UCSD-AML1 (cell line): Measurements from ENCODE around the gene JCAD.

ENCODE experiments used
- DNase-seq: peaks from one replicate; lab custom pipeline; 2025; ENCODE audit not compliant: unreplicated experiment; lab: John Stamatoyannopoulos, UW

JCAD gene

GRCh38 chr10:30073045-30073766, 13.8 kb upstream of the JCAD start:
- no peak for DNase-seq

GRCh38 chr10:30072068-30072467, 12.7 kb upstream of the JCAD start:
- DNase-seq: no peak

DNA sequence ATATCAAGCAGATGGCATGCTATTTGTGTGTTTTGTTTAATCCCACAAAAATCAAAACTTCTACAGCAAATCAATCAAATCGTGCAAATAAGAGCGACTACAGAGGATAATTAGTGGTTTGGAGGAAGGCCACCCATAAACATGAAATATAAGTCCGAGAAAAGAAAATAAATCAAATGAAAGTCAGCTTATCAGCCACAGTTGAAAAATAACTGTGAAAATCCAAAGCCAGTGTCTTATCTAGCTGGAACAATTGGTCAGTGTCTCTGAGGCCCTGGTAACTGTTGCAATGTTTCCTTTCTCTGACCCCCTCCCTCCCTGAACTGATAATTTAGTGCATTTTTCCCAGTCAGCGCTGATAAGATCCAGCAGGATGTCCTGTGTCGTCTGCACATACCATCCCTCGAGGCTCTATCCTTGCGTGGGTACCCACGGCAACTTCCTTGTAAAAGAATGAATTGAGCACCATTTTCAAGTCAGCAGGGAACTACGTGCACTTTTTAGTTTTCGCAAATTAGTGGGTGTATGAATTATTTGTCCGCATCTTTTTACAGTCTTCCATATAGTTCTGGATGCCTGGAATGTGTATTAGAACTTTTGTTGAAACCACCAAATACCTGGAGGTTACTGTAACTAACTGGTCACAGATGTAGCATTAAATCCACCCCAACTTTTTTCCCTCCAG, 10.8 kb upstream of the JCAD start:
- DNase-seq: no peak

DNA sequence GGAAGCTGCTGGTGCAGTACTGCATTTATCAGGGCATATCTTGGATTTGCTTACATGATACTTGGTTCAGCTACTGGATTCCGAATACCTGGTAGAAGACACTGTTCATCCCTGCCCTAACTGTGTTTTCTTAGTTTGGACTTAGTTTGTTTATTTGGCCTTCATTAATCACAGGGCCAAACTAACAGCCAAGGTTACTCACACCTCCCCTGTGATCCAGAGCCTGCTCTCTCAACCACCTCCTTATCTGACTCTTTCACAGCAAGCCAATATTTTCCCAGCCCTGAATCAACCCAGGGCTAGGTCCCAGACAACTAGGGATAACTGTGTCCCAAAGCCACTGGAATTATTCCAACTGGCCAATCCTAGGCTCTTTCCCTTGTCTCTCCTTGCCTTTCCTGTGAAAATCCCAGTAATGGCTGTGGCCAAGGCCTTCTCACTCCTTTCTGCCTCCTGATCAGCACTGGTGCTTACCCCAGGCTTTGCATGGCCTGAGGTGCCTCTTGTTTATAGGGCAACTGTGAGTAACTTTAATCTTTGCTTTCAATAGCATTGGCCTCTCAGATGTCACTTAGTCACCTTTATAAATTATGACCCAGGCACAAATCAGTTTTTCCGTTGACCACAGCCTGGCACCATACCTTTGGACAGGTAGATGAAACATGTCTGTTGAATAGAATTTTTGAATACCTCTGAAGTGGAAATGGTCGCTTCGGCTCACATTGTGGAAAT, 9.3 kb upstream of the JCAD start:
- no peak for DNase-seq

- DNase-seq: no peak
These were observed 3.7 kb upstream of the JCAD start for GRCh38 chr10:30063099-30063498.

GRCh38 chr10:30062582-30062981, 3.2 kb upstream of the JCAD start:
- DNase-seq: no peak

- no peak for DNase-seq
These were observed 2.7 kb upstream of the JCAD start for GRCh38 chr10:30062090-30062489.

GRCh38 chr10:30058570-30059132, 735 bp downstream of the JCAD start:
- no peak for DNase-seq

DNA sequence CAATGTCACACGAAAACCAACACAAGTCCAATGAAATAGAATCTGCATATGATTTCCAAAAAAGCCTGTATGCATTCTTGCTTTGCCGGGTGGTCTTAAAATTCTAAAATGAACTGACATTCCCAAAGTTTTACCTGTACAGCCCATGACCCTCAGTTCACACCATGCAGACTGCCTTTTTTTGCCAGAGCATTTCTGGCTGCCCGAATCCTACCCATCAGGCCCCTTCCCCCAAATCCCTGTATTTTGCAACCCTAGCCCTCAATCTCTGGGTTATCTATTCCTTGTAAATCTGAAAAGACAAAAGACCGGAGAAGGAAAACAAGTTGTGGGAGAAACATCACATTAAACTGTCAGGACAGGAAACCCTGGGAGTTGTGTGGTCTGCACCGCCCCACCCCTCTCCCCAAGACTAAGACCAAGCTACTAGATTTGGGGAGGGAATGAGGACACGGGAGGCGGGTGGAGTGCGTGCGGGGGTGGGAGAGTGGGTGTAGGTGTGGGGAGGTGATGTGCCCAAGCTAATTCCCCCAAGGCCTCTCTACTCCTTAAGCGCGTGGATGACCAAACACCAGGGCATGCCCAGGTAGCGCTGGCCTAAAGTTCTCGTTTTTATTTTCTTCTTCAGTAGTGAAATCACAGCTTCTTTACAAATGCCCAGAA, 1.4 kb downstream of the JCAD start:
- DNase-seq: no peak

- DNase-seq: no peak
These were observed 2.0 kb downstream of the JCAD start for GRCh38 chr10:30057421-30057841.

GRCh38 chr10:30056767-30057355, 2.5 kb downstream of the JCAD start:
- DNase-seq: no peak

GRCh38 chr10:30056281-30056680, 3.1 kb downstream of the JCAD start:
- DNase-seq: no peak

- DNase-seq: no peak
These were observed 4.1 kb downstream of the JCAD start for GRCh38 chr10:30055226-30055662.

DNA sequence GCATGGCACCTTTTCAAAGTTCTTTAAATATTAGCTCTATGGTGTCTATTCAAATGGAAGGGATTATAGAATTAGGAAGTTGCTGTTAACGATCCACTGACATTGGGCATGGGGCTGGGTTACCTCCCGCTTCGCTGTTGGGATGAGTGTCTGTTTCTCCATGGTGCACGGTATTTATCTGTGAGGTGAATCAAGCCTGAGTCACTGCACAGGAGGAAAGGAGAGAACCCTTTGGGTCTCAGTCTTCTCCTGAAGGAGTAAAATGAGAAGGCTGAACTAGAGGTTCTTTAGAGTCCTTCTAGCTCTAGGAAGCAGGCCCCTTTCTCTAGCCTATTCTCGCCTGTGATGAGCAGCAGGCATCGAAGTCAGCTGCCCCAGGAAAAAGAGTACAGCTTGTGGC, 7.3 kb downstream of the JCAD start:
- no peak for DNase-seq

DNA sequence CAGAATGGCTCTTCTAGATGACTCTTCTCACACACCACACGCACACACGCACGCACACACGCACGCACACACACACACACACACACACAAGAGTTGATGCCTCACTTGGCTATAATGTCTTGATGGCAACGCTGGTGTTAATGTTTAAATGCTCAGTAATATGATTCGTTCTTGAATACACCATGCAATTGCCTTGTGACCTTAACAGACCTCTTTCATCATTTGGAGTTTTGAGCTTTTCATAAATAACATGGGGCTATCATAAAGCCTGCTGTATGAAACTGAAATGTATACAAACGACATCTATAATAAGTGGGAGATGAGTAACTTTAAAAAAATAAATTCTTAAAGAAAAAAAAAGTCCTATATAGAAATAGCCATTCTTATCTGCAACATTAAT, 8.2 kb downstream of the JCAD start:
- DNase-seq: no peak

GRCh38 chr10:30050411-30050810, 9.0 kb downstream of the JCAD start:
- DNase-seq: no peak

DNA sequence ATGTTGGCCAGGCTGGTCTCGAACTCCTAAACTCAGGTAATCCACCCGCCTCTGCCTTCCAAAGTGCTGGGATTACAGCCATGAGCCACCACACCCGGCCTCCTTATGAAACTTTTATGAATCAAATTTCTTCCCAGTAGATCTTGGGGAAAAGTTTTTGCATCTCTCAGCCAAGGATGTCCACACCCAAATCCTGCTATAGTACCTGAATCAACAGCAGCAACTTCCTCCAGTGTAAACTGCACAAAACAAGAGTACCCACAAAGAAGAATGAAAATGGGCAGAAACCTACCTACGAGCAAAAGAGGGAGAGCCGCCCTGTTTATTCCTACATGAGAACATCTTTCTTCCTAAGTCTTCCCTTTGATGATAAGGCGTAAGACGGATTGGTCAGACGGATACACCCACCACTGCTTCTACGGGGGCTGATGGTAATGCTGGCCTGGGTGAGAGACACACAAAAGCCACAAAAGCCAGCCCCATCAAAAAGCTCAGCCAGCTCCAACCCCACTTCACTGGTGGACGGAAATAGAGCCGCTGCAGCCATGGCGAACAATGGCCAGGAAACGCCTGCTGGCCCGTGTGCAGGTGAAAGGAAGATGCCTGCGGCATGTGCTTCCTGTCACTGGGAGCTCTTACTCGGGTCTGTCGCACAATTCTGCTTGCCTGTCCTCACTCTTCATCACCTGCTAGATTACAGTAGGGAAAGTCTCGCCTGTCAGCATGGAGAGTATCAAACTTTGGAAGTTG, 10.4 kb downstream of the JCAD start:
- DNase-seq: peak; percentile 80

- DNase-seq: no peak
These were observed 11.4 kb downstream of the JCAD start for GRCh38 chr10:30047924-30048531.

GRCh38 chr10:30047430-30047829, 12.0 kb downstream of the JCAD start:
- no peak for DNase-seq

GRCh38 chr10:30046476-30046875, 12.9 kb downstream of the JCAD start:
- DNase-seq: no peak
